HEK293 (cell line): Measurements from ENCODE around the gene TCAF1.
"Not testable (repeated sequence)": the region's sequence is repeated elsewhere in the genome, so short reads cannot be mapped to it uniquely, and the experiment has no call there.

Experiments used
- CTCF ChIA-PET: fragments of 350-600 bp; formaldehyde crosslinking; extraction: SDS; loops from one replicate; lab custom pipeline; 2021; ENCODE audit warnings: antibody characterized with exemption; lab: Yijun Ruan, JAX
- POLR2A ChIA-PET: fragments of 300-600 bp; formaldehyde crosslinking; extraction: SDS; loops from one replicate; lab custom pipeline; 2020; ENCODE audit warnings: antibody characterized with exemption, inconsistent platforms; lab: Yijun Ruan, JAX
- H3K27ac ChIP-seq: fragments of 200-500 bp; sonication (Bioruptor generic); 2 replicates; pipeline ENCODE4 v1.5.1; 2014; ENCODE audit warnings: low read depth, low read length, control low read depth, inconsistent platforms; ENCODE audit errors: extremely low read depth
- H3K36me3 ChIP-seq, 2 experiments: fragments of 200-500 bp in 1 of 2; sonication (Bioruptor generic) in 1 of 2; 1 replicate in 1 of 2; 2 replicates in 1 of 2; pipeline ENCODE4 v1.5.1; 2014 to 2017; ENCODE audit warnings: inconsistent platforms in 2 of 2, low read length in 2 of 2; ENCODE audit not compliant: control insufficient read depth in 2 of 2, insufficient read depth in 1 of 2
- H3K4me1 ChIP-seq: fragments of 200-500 bp; sonication (Bioruptor generic); 2 replicates; pipeline ENCODE4 v1.5.1; 2014; ENCODE audit warnings: mild to moderate bottlenecking, low read length, inconsistent platforms; ENCODE audit not compliant: control insufficient read depth, insufficient read depth
- H3K4me3 ChIP-seq: 2 replicates; pipeline ENCODE4 v1.5.1; 2011; ENCODE audit warnings: low read depth, mild to moderate bottlenecking, control low read depth, low read length, moderate library complexity
- H3K9me3 ChIP-seq: fragments of 200-500 bp; sonication (Bioruptor generic); 2 replicates; pipeline ENCODE4 v1.5.1; 2014; ENCODE audit warnings: low read depth, low read length, inconsistent platforms; ENCODE audit not compliant: control insufficient read depth, insufficient read depth

TCAF1 gene

GRCh38 chr7:143806664-143807071 lies 95.3 kb downstream of the TCAF1 start:
- H3K4me3 ChIP-seq, H3K4me1 ChIP-seq, H3K36me3 ChIP-seq, POLR2A ChIA-PET, H3K9me3 ChIP-seq, H3K27ac ChIP-seq, CTCF ChIA-PET: not testable (repeated sequence)
